Body of pancreas (tissue), 4 donors: Measurements from ENCODE around the gene OR2A42.
"Not testable (repeated sequence)": the region's sequence is repeated elsewhere in the genome, so short reads cannot be mapped to it uniquely, and the experiment has no call there.

Source experiments
- POLR2A ChIP-seq, 3 donors: fragments of 450-650 bp; IDR thresholded peaks; one replicate each; pipeline ENCODE4 v1.6.1; 2016; ENCODE audit warnings: antibody characterized with exemption in 3 of 3, mild to moderate bottlenecking in 2 of 3
- TF ChIP-seq, protein P1 (sequence below), 7 experiments: fragments of 450-650 bp in 4 of 7; fragments of 200-600 bp in 3 of 7; sonication (generic) in 3 of 7; IDR thresholded peaks; one replicate each; pipeline ENCODE4 v1.5.1; 2016 to 2019; ENCODE audit warnings: antibody characterized with exemption in 7 of 7

DNA sequence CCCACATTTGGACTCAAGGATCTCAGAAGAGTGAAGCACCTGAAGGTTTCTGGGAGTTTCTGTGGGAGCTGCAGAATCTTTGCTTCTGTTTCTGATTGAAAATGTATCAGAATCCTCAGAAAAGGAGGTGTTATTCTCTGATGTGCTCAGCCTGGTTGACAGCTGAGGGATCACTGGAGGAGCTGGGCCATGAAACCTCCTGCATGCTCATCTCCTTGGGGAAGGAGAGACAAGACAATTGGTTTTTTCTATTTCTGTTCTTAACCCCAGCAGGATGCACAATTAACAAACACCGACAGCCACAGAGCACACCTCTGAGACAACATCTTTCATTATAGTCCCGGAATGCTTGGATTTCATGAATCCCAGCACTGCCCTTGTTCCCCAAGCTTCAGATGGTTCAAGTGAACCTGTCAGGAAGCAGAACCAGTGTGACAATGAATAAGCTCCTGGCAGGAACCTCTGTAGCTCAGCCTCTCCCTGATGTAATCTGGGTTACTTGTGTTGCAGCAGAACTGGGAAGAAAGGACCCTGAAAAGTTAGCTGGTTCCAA is 799 bp downstream of the OR2A42 start:
- TF ChIP-seq POLR2A (IDR thresholded peaks at IDR 0.05): not testable (repeated sequence)
- TF ChIP-seq, protein P1, sequence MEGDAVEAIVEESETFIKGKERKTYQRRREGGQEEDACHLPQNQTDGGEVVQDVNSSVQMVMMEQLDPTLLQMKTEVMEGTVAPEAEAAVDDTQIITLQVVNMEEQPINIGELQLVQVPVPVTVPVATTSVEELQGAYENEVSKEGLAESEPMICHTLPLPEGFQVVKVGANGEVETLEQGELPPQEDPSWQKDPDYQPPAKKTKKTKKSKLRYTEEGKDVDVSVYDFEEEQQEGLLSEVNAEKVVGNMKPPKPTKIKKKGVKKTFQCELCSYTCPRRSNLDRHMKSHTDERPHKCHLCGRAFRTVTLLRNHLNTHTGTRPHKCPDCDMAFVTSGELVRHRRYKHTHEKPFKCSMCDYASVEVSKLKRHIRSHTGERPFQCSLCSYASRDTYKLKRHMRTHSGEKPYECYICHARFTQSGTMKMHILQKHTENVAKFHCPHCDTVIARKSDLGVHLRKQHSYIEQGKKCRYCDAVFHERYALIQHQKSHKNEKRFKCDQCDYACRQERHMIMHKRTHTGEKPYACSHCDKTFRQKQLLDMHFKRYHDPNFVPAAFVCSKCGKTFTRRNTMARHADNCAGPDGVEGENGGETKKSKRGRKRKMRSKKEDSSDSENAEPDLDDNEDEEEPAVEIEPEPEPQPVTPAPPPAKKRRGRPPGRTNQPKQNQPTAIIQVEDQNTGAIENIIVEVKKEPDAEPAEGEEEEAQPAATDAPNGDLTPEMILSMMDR (IDR thresholded peaks at IDR 0.05): not testable (repeated sequence)
